C4-2B (cell line): ENCODE measurements around the gene LMOD3.

ENCODE experiments used
- H3K27ac ChIP-seq: fragments of 450-650 bp; 2 replicates; pipeline ENCODE4 v1.5.1; 2017
- CTCF ChIP-seq: fragments of 450-650 bp; conservative IDR thresholded peaks from 2 replicates; pipeline ENCODE4 v1.5.1; 2017; ENCODE audit warnings: mild to moderate bottlenecking
- ZFX ChIP-seq: fragments of 450-650 bp; IDR thresholded peaks from 2 replicates; pipeline ENCODE4 v1.6.1; 2017

LMOD3 gene

DNA sequence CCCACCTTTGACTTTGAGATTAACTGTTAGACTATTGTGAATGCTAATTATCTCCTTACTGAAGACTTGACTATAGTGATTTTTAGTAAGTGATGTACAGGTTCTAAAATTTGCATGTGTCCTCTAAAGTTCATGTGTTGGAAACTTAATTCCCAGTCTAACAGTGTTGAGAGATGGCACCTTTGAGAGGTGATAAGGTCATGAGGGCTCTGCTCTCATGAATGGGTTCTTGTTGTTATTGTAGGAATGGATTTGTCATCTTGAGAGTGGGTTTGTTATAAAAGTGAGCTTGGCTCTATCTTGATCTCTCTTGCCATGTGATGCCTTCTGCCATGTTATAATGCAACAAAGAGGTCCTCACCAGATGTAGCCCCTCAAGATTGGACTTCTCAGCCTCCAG is 18.9 kb upstream of the LMOD3 start:
- no peak overlapping the region for H3K27ac ChIP-seq
- no peak for TF ChIP-seq CTCF
- no peak for TF ChIP-seq ZFX

- H3K27ac ChIP-seq: no peak overlapping the region
- no peak for TF ChIP-seq CTCF
- TF ChIP-seq ZFX: no peak
These were observed 15.0 kb upstream of the LMOD3 start for GRCh38 chr3:69137412-69137811.

GRCh38 chr3:69137005-69137404 is 14.6 kb upstream of the LMOD3 start:
- no peak for TF ChIP-seq ZFX
- TF ChIP-seq CTCF: no peak
- no peak overlapping the region for H3K27ac ChIP-seq

GRCh38 chr3:69130689-69131088 is 8.3 kb upstream of the LMOD3 start:
- no peak overlapping the region for H3K27ac ChIP-seq
- no peak for TF ChIP-seq ZFX
- TF ChIP-seq CTCF: no peak

DNA sequence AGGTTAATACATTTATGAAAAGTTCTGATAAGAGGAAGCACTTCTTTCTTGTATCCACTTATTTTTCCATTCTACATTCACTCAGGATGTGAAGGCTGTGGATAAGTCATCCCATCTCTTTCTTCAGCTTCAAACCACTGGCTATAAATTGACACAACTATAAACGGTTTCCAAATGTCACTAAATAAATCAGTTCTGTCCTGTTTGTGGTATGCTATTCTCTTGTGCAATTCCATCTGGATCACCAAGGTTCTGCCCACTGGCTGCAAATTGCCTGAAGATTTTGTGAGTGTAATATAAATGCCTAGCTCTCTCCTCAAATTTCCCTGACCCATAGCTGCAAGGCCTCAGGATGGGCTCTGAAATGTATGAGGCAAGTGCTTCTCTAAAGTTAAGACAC is 7.1 kb upstream of the LMOD3 start:
- H3K27ac ChIP-seq: no peak overlapping the region
- TF ChIP-seq ZFX: no peak
- no peak for TF ChIP-seq CTCF

- no peak overlapping the region for H3K27ac ChIP-seq
- TF ChIP-seq ZFX (no peak), CTCF (no peak)
These were observed 6.1 kb upstream of the LMOD3 start for GRCh38 chr3:69128509-69128908.

DNA sequence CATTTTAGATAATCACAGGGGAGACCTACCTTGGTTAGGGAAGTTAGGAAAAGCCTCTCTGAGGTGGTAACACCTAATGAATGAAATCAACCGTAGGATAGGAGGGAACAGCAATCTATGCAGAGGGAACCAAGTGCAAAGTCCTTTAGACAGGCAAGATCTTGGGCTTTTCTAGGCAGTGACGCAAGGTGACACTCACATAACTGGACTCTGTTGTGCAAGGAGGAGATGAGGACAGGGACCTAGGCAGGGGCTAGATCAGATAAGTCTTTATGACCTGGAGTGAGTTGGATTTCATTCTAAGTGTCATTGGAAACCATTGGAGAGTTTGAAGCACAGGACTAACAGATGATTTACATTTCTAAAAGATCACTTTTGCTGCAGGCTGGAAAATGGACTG is 4.6 kb upstream of the LMOD3 start:
- no peak for TF ChIP-seq ZFX
- TF ChIP-seq CTCF: no peak
- H3K27ac ChIP-seq: no peak overlapping the region

DNA sequence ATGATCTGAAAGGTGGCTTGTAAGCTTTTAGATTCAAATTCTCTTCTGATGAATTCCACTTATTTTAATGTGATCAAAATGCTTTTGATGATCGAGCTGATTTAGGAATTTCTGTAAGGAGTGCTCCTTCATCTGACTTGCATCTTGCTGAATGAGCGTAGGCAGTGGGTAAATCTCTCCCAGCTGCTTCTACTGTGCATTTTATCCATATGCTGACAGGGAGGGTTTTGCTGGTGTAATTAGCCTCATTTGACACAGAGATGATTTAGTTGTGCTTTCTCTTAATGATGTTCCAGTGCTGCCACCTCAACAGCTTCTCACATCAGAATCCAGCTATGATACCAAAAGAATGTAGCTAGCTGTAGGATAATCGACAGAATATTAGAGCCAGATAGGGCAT is 3.8 kb upstream of the LMOD3 start:
- TF ChIP-seq ZFX: no peak
- no peak for TF ChIP-seq CTCF

More for the DNA sequence above, 3.8 kb upstream of the LMOD3 start:
- no peak overlapping the region for H3K27ac ChIP-seq
